Measurements from ENCODE around the gene RANBP17.

GRCh38 chr5:171128136-171128535 is 266.3 kb downstream of the RANBP17 start:
- TF ChIP-seq EP300 (IDR thresholded peaks at IDR 0.05) (no peak), CTCF (IDR thresholded peaks at IDR 0.05) (no peak), POLR2A (IDR thresholded peaks at IDR 0.05) (no peak), POLR2AphosphoS5 (IDR thresholded peaks at IDR 0.05) (no peak)
